IPS-15b (cell line): ENCODE results near the gene SIL1.

Experiments used
- H3K27me3 ChIP-seq: one replicate; pipeline ENCODE4 v1.6.1; 2013; ENCODE audit warnings: low read length; ENCODE audit not compliant: control insufficient read depth, insufficient read depth
- H3K36me3 ChIP-seq: one replicate; pipeline ENCODE4 v1.6.1; 2013; ENCODE audit warnings: low read length; ENCODE audit not compliant: control insufficient read depth, insufficient read depth
- H3K4me1 ChIP-seq: one replicate; pipeline ENCODE4 v1.6.1; 2013; ENCODE audit warnings: mild to moderate bottlenecking, low read length; ENCODE audit not compliant: control insufficient read depth, insufficient read depth
- H3K4me3 ChIP-seq: one replicate; pipeline ENCODE4 v1.5.1; 2013; ENCODE audit warnings: low read depth, low read length
- H3K9ac ChIP-seq: one replicate; pipeline ENCODE4 v1.6.1; 2013; ENCODE audit warnings: low read depth, mild to moderate bottlenecking, low read length
- H3K9me3 ChIP-seq: one replicate; pipeline ENCODE4 v1.6.1; 2013; ENCODE audit warnings: mild to moderate bottlenecking, low read length; ENCODE audit not compliant: control insufficient read depth, insufficient read depth

Gene SIL1

GRCh38 chr5:138954257-138955012 is 243.7 kb downstream of the SIL1 start:
- Histone ChIP-seq H3K4me1 (no peaks in the 10 kb centered on the region), H3K9ac (no peak overlapping the region), H3K4me3 (no peak overlapping the region), H3K9me3 (no peaks in the 10 kb centered on the region), H3K36me3 (peaks cover 6% of the 10 kb centered on the region), H3K27me3 (no peaks in the 10 kb centered on the region)

GRCh38 chr5:138953387-138954256 is 244.5 kb downstream of the SIL1 start:
- H3K36me3 ChIP-seq: peaks cover 6% of the 10 kb centered on the region
- no peaks in the 10 kb centered on the region for H3K4me1 ChIP-seq
- no peak overlapping the region for H3K9ac ChIP-seq
- no peaks in the 10 kb centered on the region for H3K27me3 ChIP-seq
- no peaks in the 10 kb centered on the region for H3K9me3 ChIP-seq
- no peak overlapping the region for H3K4me3 ChIP-seq

- Histone ChIP-seq H3K36me3 (peaks cover 6% of the 10 kb centered on the region), H3K9ac (no peak overlapping the region), H3K9me3 (no peaks in the 10 kb centered on the region), H3K4me1 (no peaks in the 10 kb centered on the region), H3K27me3 (no peaks in the 10 kb centered on the region), H3K4me3 (no peak overlapping the region)
Observed at GRCh38 chr5:138952962-138953361, 245.2 kb downstream of the SIL1 start.

GRCh38 chr5:138951986-138952735 is 246.0 kb downstream of the SIL1 start:
- H3K4me3 ChIP-seq: no peak overlapping the region
- H3K4me1 ChIP-seq: no peaks in the 10 kb centered on the region
- no peak overlapping the region for H3K9ac ChIP-seq
- no peaks in the 10 kb centered on the region for H3K27me3 ChIP-seq
- peaks cover 6% of the 10 kb centered on the region for H3K36me3 ChIP-seq
- H3K9me3 ChIP-seq: no peaks in the 10 kb centered on the region

- no peaks in the 10 kb centered on the region for H3K4me1 ChIP-seq
- peaks cover 6% of the 10 kb centered on the region for H3K36me3 ChIP-seq
- H3K27me3 ChIP-seq: no peaks in the 10 kb centered on the region
- no peak overlapping the region for H3K4me3 ChIP-seq
- H3K9ac ChIP-seq: no peak overlapping the region
- H3K9me3 ChIP-seq: no peaks in the 10 kb centered on the region
Observed at GRCh38 chr5:138951091-138951985, 246.8 kb downstream of the SIL1 start.

- H3K9me3 ChIP-seq: no peaks in the 10 kb centered on the region
- no peak overlapping the region for H3K9ac ChIP-seq
- H3K27me3 ChIP-seq: no peaks in the 10 kb centered on the region
- peaks cover 6% of the 10 kb centered on the region for H3K36me3 ChIP-seq
- H3K4me1 ChIP-seq: no peaks in the 10 kb centered on the region
- no peak overlapping the region for H3K4me3 ChIP-seq
Observed at GRCh38 chr5:138950421-138951031, 247.6 kb downstream of the SIL1 start.

- H3K9ac ChIP-seq: no peak overlapping the region
- no peaks in the 10 kb centered on the region for H3K27me3 ChIP-seq
- H3K36me3 ChIP-seq: peaks cover 6% of the 10 kb centered on the region
- no peaks in the 10 kb centered on the region for H3K4me1 ChIP-seq
- no peak overlapping the region for H3K4me3 ChIP-seq
- no peaks in the 10 kb centered on the region for H3K9me3 ChIP-seq
Observed at GRCh38 chr5:138949988-138950387, 248.2 kb downstream of the SIL1 start.

GRCh38 chr5:138949223-138949574 is 249.0 kb downstream of the SIL1 start:
- no peak overlapping the region for H3K4me3 ChIP-seq
- H3K36me3 ChIP-seq: peaks cover 6% of the 10 kb centered on the region
- no peaks in the 10 kb centered on the region for H3K4me1 ChIP-seq
- H3K27me3 ChIP-seq: no peaks in the 10 kb centered on the region
- H3K9ac ChIP-seq: no peak overlapping the region
- H3K9me3 ChIP-seq: no peaks in the 10 kb centered on the region

- Histone ChIP-seq H3K4me1 (no peaks in the 10 kb centered on the region), H3K36me3 (peaks cover 6% of the 10 kb centered on the region), H3K27me3 (no peaks in the 10 kb centered on the region), H3K4me3 (no peak overlapping the region), H3K9me3 (no peaks in the 10 kb centered on the region), H3K9ac (no peak overlapping the region)
Observed at GRCh38 chr5:138948471-138949222, 249.5 kb downstream of the SIL1 start.

- no peak overlapping the region for H3K4me3 ChIP-seq
- peaks cover 6% of the 10 kb centered on the region for H3K36me3 ChIP-seq
- no peaks in the 10 kb centered on the region for H3K9me3 ChIP-seq
- no peaks in the 10 kb centered on the region for H3K27me3 ChIP-seq
- H3K9ac ChIP-seq: no peak overlapping the region
- peaks cover under 1% of the 10 kb centered on the region for H3K4me1 ChIP-seq
Observed at GRCh38 chr5:138947780-138948179, 250.4 kb downstream of the SIL1 start.
